Type B pancreatic cell (in vitro differentiated cells): ENCODE measurements around the gene DOK1. TPM values are rescaled to one million over a fixed set of nuclear protein-coding genes. Genes with fewer than 3 reads are reported as not detected.

Experiments
- DNase-seq: peaks from one replicate; pipeline ENCODE4 v3.0.0; 2021; ENCODE audit warnings: mixed read lengths; ENCODE audit not compliant: unreplicated experiment; ENCODE audit errors: extremely low spot score
- H3K27ac Mint-ChIP-seq: 2 replicates; pipeline ENCODE4 v1.8.0; 2021; ENCODE audit warnings: mild to moderate bottlenecking, mixed read lengths
- H3K27me3 Mint-ChIP-seq: 2 replicates; pipeline ENCODE4 v1.8.0; 2021; ENCODE audit warnings: mixed read lengths
- H3K36me3 Mint-ChIP-seq: 2 replicates; pipeline ENCODE4 v1.8.0; 2021; ENCODE audit warnings: mixed read lengths
- H3K4me1 Mint-ChIP-seq: one replicate; pipeline ENCODE4 v1.8.0; 2021; ENCODE audit warnings: mixed read lengths; ENCODE audit not compliant: unreplicated experiment
- H3K4me3 Mint-ChIP-seq: 2 replicates; pipeline ENCODE4 v1.8.0; 2021; ENCODE audit warnings: mild to moderate bottlenecking, mixed read lengths
- H3K9me3 Mint-ChIP-seq: 2 replicates; pipeline ENCODE4 v1.8.0; 2021; ENCODE audit warnings: mixed read lengths
- CTCF ChIP-seq: fragments of 200-600 bp; sonication (generic); conservative IDR thresholded peaks from 2 replicates; pipeline ENCODE4 v1.5.0; 2021; ENCODE audit warnings: antibody characterized with exemption, mild to moderate bottlenecking
- total RNA-seq: library from RNA; stranded (reverse); gene quantifications from 2 replicates; pipeline ENCODE4 v1.2.1, GENCODE V29; 2021; ENCODE audit warnings: low replicate concordance

The DOK1 gene
- total RNA-seq, 1 donor from 2014 or later, result 9.9 TPM

- peaks cover 2% of the 10 kb centered on the region for H3K27me3 Mint-ChIP-seq
- peak overlapping the region; percentile 89 for H3K27ac Mint-ChIP-seq
- no peak for DNase-seq
- peak overlapping the region; percentile 98 for H3K4me3 Mint-ChIP-seq
- TF ChIP-seq CTCF, result no peak
- H3K4me1 Mint-ChIP-seq, result peaks cover 29% of the 10 kb centered on the region
- H3K36me3 Mint-ChIP-seq, result peaks cover 17% of the 10 kb centered on the region
- H3K9me3 Mint-ChIP-seq, result no peaks in the 10 kb centered on the region
Measured at GRCh38 chr2:74528600-74529356, 25.7 kb upstream of the DOK1 start.

GRCh38 chr2:74529357-74530238 lies 24.9 kb upstream of the DOK1 start, which contains the start of the genes AUP1 and HTRA2:
Gene AUP1, minus strand, starts transcription at chr2:74529706. Its CDS starts 77 bp downstream, at chr2:74529629.
Gene HTRA2, plus strand, starts transcription at chr2:74529933. Its CDS starts 74 bp downstream, at chr2:74530007.
- H3K4me1 Mint-ChIP-seq, result peaks cover 29% of the 10 kb centered on the region

GRCh38 chr2:74530239-74531187 lies 24.0 kb upstream of the DOK1 start:
- Mint-ChIP-seq H3K27me3 (no peaks in the 10 kb centered on the region), H3K27ac (peak overlapping the region; percentile 70), H3K4me3 (peak overlapping the region; percentile 98), H3K36me3 (peaks cover 17% of the 10 kb centered on the region), H3K4me1 (peaks cover 29% of the 10 kb centered on the region), H3K9me3 (no peaks in the 10 kb centered on the region)
- no peak for DNase-seq
- TF ChIP-seq CTCF, result no peak

More at GRCh38 chr2:74529357-74530238, 24.9 kb upstream of the DOK1 start, which contains the start of the genes AUP1 and HTRA2:
- Mint-ChIP-seq H3K27me3 (no peaks in the 10 kb centered on the region), H3K36me3 (peaks cover 17% of the 10 kb centered on the region), H3K27ac (peak within 1 kb of the TSS; percentile 89), H3K4me3 (peak within 1 kb of the TSS; percentile 98), H3K9me3 (no peaks in the 10 kb centered on the region)
- DNase-seq, result peak; percentile 98
- TF ChIP-seq CTCF, result no peak

GRCh38 chr2:74531666-74532065 lies 22.9 kb upstream of the DOK1 start:
- peak overlapping the region; percentile 98 for H3K4me3 Mint-ChIP-seq

More at GRCh38 chr2:74531666-74532065, 22.9 kb upstream of the DOK1 start:
- H3K27ac Mint-ChIP-seq, result no peak overlapping the region
- no peak for TF ChIP-seq CTCF
- peaks cover 22% of the 10 kb centered on the region for H3K4me1 Mint-ChIP-seq
- no peaks in the 10 kb centered on the region for H3K27me3 Mint-ChIP-seq
- H3K9me3 Mint-ChIP-seq, result no peaks in the 10 kb centered on the region
- no peak for DNase-seq
- peaks cover 8% of the 10 kb centered on the region for H3K36me3 Mint-ChIP-seq
